NCI-H510A treated with DMSO at 0.1 percent for 48 hours (cell line): Measurements from ENCODE around the gene EPHB2.

Experiments
- DNase-seq: peaks from one replicate; lab custom pipeline; 2025; lab: John Stamatoyannopoulos, UW

The EPHB2 gene

GRCh38 chr1:22722901-22723550 is 12.4 kb downstream of the EPHB2 start:
- DNase-seq = no peak

GRCh38 chr1:22727873-22728272 is 17.2 kb downstream of the EPHB2 start:
- no peak for DNase-seq

- no peak for DNase-seq
Observed at GRCh38 chr1:22728751-22729399, 18.2 kb downstream of the EPHB2 start.

- DNase-seq = no peak
Observed at GRCh38 chr1:22729400-22729773, 18.7 kb downstream of the EPHB2 start.

GRCh38 chr1:22729912-22730311 is 19.3 kb downstream of the EPHB2 start:
- no peak for DNase-seq

- no peak for DNase-seq
Observed at GRCh38 chr1:22731924-22732720, 21.5 kb downstream of the EPHB2 start.

GRCh38 chr1:22733643-22734042 is 23.0 kb downstream of the EPHB2 start:
- DNase-seq = no peak

GRCh38 chr1:22736501-22737080 is 26.0 kb downstream of the EPHB2 start:
- no peak for DNase-seq

GRCh38 chr1:22737374-22738068 is 26.9 kb downstream of the EPHB2 start:
- no peak for DNase-seq

GRCh38 chr1:22738069-22738435 is 27.4 kb downstream of the EPHB2 start:
- DNase-seq = no peak

GRCh38 chr1:22738522-22738921 is 27.9 kb downstream of the EPHB2 start:
- no peak for DNase-seq

GRCh38 chr1:22739648-22740385 is 29.2 kb downstream of the EPHB2 start:
- DNase-seq = no peak

GRCh38 chr1:22741118-22741517 is 30.5 kb downstream of the EPHB2 start:
- DNase-seq = no peak

GRCh38 chr1:22745669-22746585 is 35.3 kb downstream of the EPHB2 start:
- no peak for DNase-seq

GRCh38 chr1:22747021-22747734 is 36.5 kb downstream of the EPHB2 start:
- no peak for DNase-seq

- no peak for DNase-seq
Observed at GRCh38 chr1:22747735-22748073, 37.1 kb downstream of the EPHB2 start.

GRCh38 chr1:22749503-22749902 is 38.9 kb downstream of the EPHB2 start:
- DNase-seq = no peak

GRCh38 chr1:22749919-22750684 is 39.5 kb downstream of the EPHB2 start:
- DNase-seq = peak; percentile 61

GRCh38 chr1:22750685-22751051 is 40.0 kb downstream of the EPHB2 start:
- peak; percentile 61 for DNase-seq
